Measurements from ENCODE around the gene C1orf50. TPM values are rescaled to one million over a fixed set of nuclear protein-coding genes. Genes with fewer than 3 reads are reported as not detected.
"Not testable (repeated sequence)": the region's sequence is repeated elsewhere in the genome, so short reads cannot be mapped to it uniquely, and the experiment has no call there.

Gene C1orf50
- total and polyA plus RNA-seq, 2 donors from 2014 or later: 7.5 to 14.6 TPM

GRCh38 chr1:42806171-42806570, 39.1 kb downstream of the C1orf50 start:
- H3K36me3 ChIP-seq (ENCODE audit: control insufficient read depth in 2 of 3, insufficient read depth in 3 of 3, low read length in 3 of 3): peaks cover 0 to 2% (median 0%) of the 10 kb centered on the region in 3 donors
- TF ChIP-seq CTCF (IDR thresholded peaks at IDR 0.05; ENCODE audit: borderline replicate concordance, extremely low read depth, insufficient read depth): no peak
- FAIRE-seq: no peak
- intact Hi-C loops (cut with DNase I): no loop called here
- no peak overlapping the region for H3K4me3 ChIP-seq (ENCODE audit: low read length in 3 of 3)
- H3K27ac ChIP-seq (ENCODE audit: low read depth in 2 of 2, low read length in 2 of 2): no peak overlapping the region
- DNase-seq: no peak
- H3K4me1 ChIP-seq (ENCODE audit: control insufficient read depth in 2 of 3, insufficient read depth in 2 of 3, low read depth in 1 of 3, low read length in 3 of 3): no peaks in the 10 kb centered on the region
- no peaks in the 10 kb centered on the region for H3K27me3 ChIP-seq (ENCODE audit: control insufficient read depth, insufficient read depth, low read length)
- H3K9me3 ChIP-seq (ENCODE audit: control insufficient read depth in 2 of 3, insufficient read depth in 1 of 3, low read length in 3 of 3): no peaks in the 10 kb centered on the region
- H3K9ac ChIP-seq (ENCODE audit: low read length in 3 of 3): no peak overlapping the region

- Histone ChIP-seq H3K4me1 (ENCODE audit: control insufficient read depth in 2 of 3, insufficient read depth in 2 of 3, low read depth in 1 of 3, low read length in 3 of 3) (no peaks in the 10 kb centered on the region), H3K9ac (ENCODE audit: low read length in 3 of 3) (no peak overlapping the region), H3K27me3 (ENCODE audit: control insufficient read depth, insufficient read depth, low read length) (no peaks in the 10 kb centered on the region), H3K36me3 (ENCODE audit: control insufficient read depth in 2 of 3, insufficient read depth in 3 of 3, low read length in 3 of 3) (peaks cover 0 to 2% (median 0%) of the 10 kb centered on the region in 3 donors), H3K9me3 (ENCODE audit: control insufficient read depth in 2 of 3, insufficient read depth in 1 of 3, low read length in 3 of 3) (no peaks in the 10 kb centered on the region), H3K27ac (ENCODE audit: low read depth in 2 of 2, low read length in 2 of 2) (no peak overlapping the region), H3K4me3 (ENCODE audit: low read length in 3 of 3) (no peak overlapping the region)
- no peak for DNase-seq
- intact Hi-C loops (cut with DNase I): no loop called here
- FAIRE-seq: no peak
- no peak for TF ChIP-seq CTCF (IDR thresholded peaks at IDR 0.05; ENCODE audit: borderline replicate concordance, extremely low read depth, insufficient read depth)
Observed at GRCh38 chr1:42806593-42806992, 39.5 kb downstream of the C1orf50 start.

- no peak for TF ChIP-seq CTCF (IDR thresholded peaks at IDR 0.05; ENCODE audit: borderline replicate concordance, extremely low read depth, insufficient read depth)
Observed at GRCh38 chr1:42807056-42807668, 40.1 kb downstream of the C1orf50 start.

GRCh38 chr1:42814815-42815214, 47.8 kb downstream of the C1orf50 start:
- H3K9me3 ChIP-seq (ENCODE audit: control insufficient read depth in 2 of 3, insufficient read depth in 1 of 3, low read length in 3 of 3); H3K9ac ChIP-seq (ENCODE audit: low read length in 3 of 3); H3K4me3 ChIP-seq (ENCODE audit: low read length in 3 of 3); intact Hi-C loops (cut with DNase I); H3K36me3 ChIP-seq (ENCODE audit: control insufficient read depth in 2 of 3, insufficient read depth in 3 of 3, low read length in 3 of 3); H3K27ac ChIP-seq (ENCODE audit: low read depth in 2 of 2, low read length in 2 of 2); FAIRE-seq; DNase-seq; H3K27me3 ChIP-seq (ENCODE audit: control insufficient read depth, insufficient read depth, low read length): not testable (repeated sequence)
- H3K4me1 ChIP-seq (ENCODE audit: control insufficient read depth in 2 of 3, insufficient read depth in 2 of 3, low read depth in 1 of 3, low read length in 3 of 3): peaks cover 0 to 15% (median 10%) of the 10 kb centered on the region in 3 donors

More at GRCh38 chr1:42807056-42807668, 40.1 kb downstream of the C1orf50 start:
- H3K9me3 ChIP-seq (ENCODE audit: control insufficient read depth in 2 of 3, insufficient read depth in 1 of 3, low read length in 3 of 3): no peaks in the 10 kb centered on the region
- FAIRE-seq (no peak), DNase-seq (no peak)
- H3K4me1 ChIP-seq (ENCODE audit: control insufficient read depth in 2 of 3, insufficient read depth in 2 of 3, low read depth in 1 of 3, low read length in 3 of 3): no peaks in the 10 kb centered on the region
- no peak overlapping the region for H3K4me3 ChIP-seq (ENCODE audit: low read length in 3 of 3)
- no peak overlapping the region for H3K9ac ChIP-seq (ENCODE audit: low read length in 3 of 3)
- H3K27me3 ChIP-seq (ENCODE audit: control insufficient read depth, insufficient read depth, low read length): no peaks in the 10 kb centered on the region
- H3K36me3 ChIP-seq (ENCODE audit: control insufficient read depth in 2 of 3, insufficient read depth in 3 of 3, low read length in 3 of 3): peaks cover 0 to 2% (median 0%) of the 10 kb centered on the region in 3 donors
- intact Hi-C loops (cut with DNase I): no loop called here
- H3K27ac ChIP-seq (ENCODE audit: low read depth in 2 of 2, low read length in 2 of 2): no peak overlapping the region
